K562 (cell line): ENCODE results near the gene PPFIBP2. TPM values are rescaled to one million over a fixed set of nuclear protein-coding genes. Genes with fewer than 3 reads are reported as not detected.

Source experiments
- ATAC-seq: fragments of 200-7000 bp; cut with Tn5 transposase; 3 replicates; pipeline ENCODE4 v1.9.1; 2020; ENCODE audit warnings: moderate library complexity
- BruUV-seq: library from RNA; stranded (reverse); fragments of 400-500 nt; replicated peaks from 2 replicates; lab custom pipeline; 2021; lab: Mats Ljungman, UMichigan
- CTCF ChIA-PET: fragments of 300-600 bp; formaldehyde crosslinking; extraction: SDS; loops from one replicate; lab custom pipeline; 2021; ENCODE audit warnings: low intra/inter-chr PET ratio; lab: Yijun Ruan, JAX
- POLR2A ChIA-PET: fragments of 300-600, 350-650 bp; sonication (Branson Sonifier 250); formaldehyde crosslinking; extraction: SDS; loops from one replicate; lab custom pipeline; 2021; ENCODE audit warnings: antibody characterized with exemption, inconsistent platforms; lab: Yijun Ruan, JAX
- DNase-seq, 4 experiments: peaks; one replicate each; pipeline versions ENCODE4 v3.0.0 to v3.0.0-alpha.2; 2011 to 2018; ENCODE audit warnings: low spot score in 3 of 4, mixed read lengths in 3 of 4; ENCODE audit errors: extremely low read depth in 1 of 4
- FAIRE-seq: peaks from 2 replicates; lab custom pipeline; 2011; peaks lifted over from hg19 to GRCh38; lab: Jason Lieb, UNC
- H2AFZ ChIP-seq: 2 replicates; pipeline ENCODE4 v1.6.0; 2011; ENCODE audit warnings: low read depth, low read length, control low read depth, inconsistent platforms
- H3K27ac ChIP-seq: fragments of 200-600 bp; 3 replicates; pipeline ENCODE4 v1.8.0; 2011; ENCODE audit warnings: low read depth, mild to moderate bottlenecking, control low read depth, inconsistent platforms, low read length, moderate library complexity, mixed read lengths; ENCODE audit errors: extremely low read depth
- H3K27me3 ChIP-seq, 2 experiments: fragments of 300-600 bp in 1 of 2; 2 replicates in 1 of 2; 3 replicates in 1 of 2; pipeline versions ENCODE4 v1.6.0 to v1.8.0; 2011; ENCODE audit warnings: inconsistent platforms in 2 of 2, low read length in 2 of 2, mild to moderate bottlenecking in 1 of 2, mixed read lengths in 1 of 2, moderate library complexity in 1 of 2; ENCODE audit not compliant: control insufficient read depth in 2 of 2, insufficient read depth in 2 of 2
- H3K36me3 ChIP-seq: fragments of 300-600 bp; 3 replicates; pipeline ENCODE4 v1.8.0; 2011; ENCODE audit warnings: mild to moderate bottlenecking, low read length, inconsistent platforms; ENCODE audit not compliant: control insufficient read depth, insufficient read depth
- H3K4me1 ChIP-seq, 2 experiments: fragments of 200-600 bp in 1 of 2; replicated peaks in 1 of 2; 2 replicates in 1 of 2; 3 replicates in 1 of 2; pipeline versions ENCODE4 v1.5.1 to v1.8.0; 2011; ENCODE audit warnings: inconsistent platforms in 2 of 2, low read length in 2 of 2, mild to moderate bottlenecking in 1 of 2, mixed read lengths in 1 of 2, moderate library complexity in 1 of 2; ENCODE audit not compliant: control insufficient read depth in 2 of 2, insufficient read depth in 2 of 2
- H3K4me2 ChIP-seq: 2 replicates; pipeline ENCODE4 v1.6.1; 2011; ENCODE audit warnings: low read length, control low read depth, inconsistent platforms, mixed read lengths; ENCODE audit not compliant: insufficient read depth
- H3K4me3 ChIP-seq: fragments of 200-600 bp; sonication (generic), shearing (Covaris generic); 2 replicates; pipeline ENCODE4 v1.5.1; 2016; ENCODE audit warnings: control low read depth, inconsistent platforms
- H3K79me2 ChIP-seq: fragments of 200-600 bp; 3 replicates; pipeline ENCODE4 v1.8.0; 2011; ENCODE audit warnings: low read length, inconsistent platforms; ENCODE audit not compliant: control insufficient read depth, insufficient read depth
- H3K9ac ChIP-seq, 2 experiments: 2 replicates each; pipeline versions ENCODE4 v1.6.0 to v1.6.1; 2011; ENCODE audit warnings: low read depth in 2 of 2, low read length in 2 of 2, control low read depth in 1 of 2, inconsistent platforms in 1 of 2, mild to moderate bottlenecking in 1 of 2, mixed read lengths in 1 of 2; ENCODE audit not compliant: insufficient read depth in 1 of 2
- H3K9me1 ChIP-seq: one replicate; pipeline ENCODE4 v1.6.0; 2011; ENCODE audit warnings: inconsistent platforms, mild to moderate bottlenecking, low read length, moderate library complexity; ENCODE audit not compliant: control insufficient read depth, insufficient read depth
- H3K9me3 ChIP-seq: replicated peaks from 2 replicates; pipeline ENCODE4 v1.5.1; 2011; ENCODE audit warnings: low read depth, low read length, inconsistent platforms; ENCODE audit not compliant: control insufficient read depth, insufficient read depth
- H4K20me1 ChIP-seq: replicated peaks from 2 replicates; pipeline ENCODE4 v1.6.1; 2011; ENCODE audit warnings: low read length, inconsistent platforms, mixed read lengths; ENCODE audit not compliant: control insufficient read depth, insufficient read depth
- CC2D1A ChIP-seq: fragments of 450-650 bp; IDR thresholded peaks from 2 replicates; pipeline ENCODE4 v1.6.1; 2017; ENCODE audit warnings: mild to moderate bottlenecking
- CEBPB ChIP-seq: fragments of 450-650 bp; IDR thresholded peaks from 2 replicates; pipeline ENCODE4 v1.6.1; 2016; ENCODE audit warnings: missing genetic modification characterization, missing compliant biosample characterization
- CEBPG ChIP-seq, 3 experiments: fragments of 200-800 bp in 1 of 3; sonication (Bioruptor generic) in 1 of 3; sonication (generic) in 1 of 3; formaldehyde crosslinking in 1 of 3; IDR thresholded peaks in 2 of 3; conservative IDR thresholded peaks in 1 of 3; 2 replicates each; pipeline versions ENCODE4 v1.6.1 to v1.8.0; 2016 to 2022; ENCODE audit warnings: missing compliant biosample characterization in 2 of 3, missing genetic modification characterization in 2 of 3, mild to moderate bottlenecking in 1 of 3, missing genetic modification reagents in 1 of 3
- CTBP1 ChIP-seq: fragments of 450-650 bp; IDR thresholded peaks from 2 replicates; pipeline ENCODE4 v1.6.1; 2016; ENCODE audit warnings: borderline replicate concordance
- DIDO1 ChIP-seq: fragments of 450-650 bp; IDR thresholded peaks from 2 replicates; pipeline ENCODE4 v1.6.1; 2016; ENCODE audit warnings: low read depth, missing biosample characterization, missing genetic modification characterization
- E2F4 ChIP-seq: sonication (generic); formaldehyde crosslinking; IDR thresholded peaks from 2 replicates; pipeline ENCODE4 v1.8.0; 2022; ENCODE audit warnings: mild to moderate bottlenecking, low read depth, missing genetic modification reagents
- EP300 ChIP-seq: IDR thresholded peaks from 2 replicates; pipeline ENCODE4 v1.6.1; 2012; ENCODE audit warnings: low read length, improper control_type of control experiment
- FOXO4 ChIP-seq: fragments of 450-650 bp; formaldehyde crosslinking; IDR thresholded peaks from 2 replicates; pipeline ENCODE4 v1.4.0; 2020; ENCODE audit warnings: mild to moderate bottlenecking, moderate library complexity
- GATAD2A ChIP-seq: fragments of 450-650 bp; IDR thresholded peaks from 2 replicates; pipeline ENCODE4 v1.6.1; 2017
- HOMEZ ChIP-seq: fragments of 250-450 bp; sonication (Bioruptor Pico); IDR thresholded peaks from 2 replicates; pipeline ENCODE4 v1.4.0; 2020; ENCODE audit warnings: mild to moderate bottlenecking, moderate library complexity
- JUND ChIP-seq, 2 experiments: IDR thresholded peaks; 2 replicates in 1 of 2; 3 replicates in 1 of 2; pipeline ENCODE4 v1.6.1; 2011; ENCODE audit warnings: borderline replicate concordance in 2 of 2, low read depth in 2 of 2, low read length in 2 of 2, improper control_type of control experiment in 1 of 2, missing biosample characterization in 1 of 2, missing genetic modification characterization in 1 of 2, missing genetic modification reagents in 1 of 2
- MAFG ChIP-seq: fragments of 450-650 bp; conservative IDR thresholded peaks from 2 replicates; pipeline ENCODE4 v1.6.1; 2016; ENCODE audit warnings: missing genetic modification characterization, missing compliant biosample characterization
- MTF1 ChIP-seq: fragments of 250-450 bp; sonication (Bioruptor Pico); IDR thresholded peaks from 2 replicates; pipeline ENCODE4 v1.9.0; 2021; ENCODE audit warnings: moderate library complexity, mild to moderate bottlenecking, inconsistent platforms, borderline replicate concordance
- RB1 ChIP-seq: fragments of 450-650 bp; IDR thresholded peaks from 2 replicates; pipeline ENCODE4 v1.6.1; 2017; ENCODE audit warnings: low read depth, mild to moderate bottlenecking
- SAFB ChIP-seq: fragments of 200-400 bp; formaldehyde crosslinking; IDR thresholded peaks from 2 replicates; pipeline ENCODE4 v1.6.1; 2017; ENCODE audit warnings: low read depth, low read length, borderline replicate concordance
- SETDB1 ChIP-seq: IDR thresholded peaks from one replicate; pipeline ENCODE4 v1.6.1; 2012; ENCODE audit warnings: low read length, control low read depth, inconsistent platforms
- SRSF3 ChIP-seq: fragments of 200-400 bp; formaldehyde crosslinking; IDR thresholded peaks from 2 replicates; pipeline ENCODE4 v1.6.1; 2016; ENCODE audit warnings: mild to moderate bottlenecking, low read length, moderate library complexity; ENCODE audit not compliant: insufficient read depth
- SUPT5H ChIP-seq: fragments of 450-650 bp; IDR thresholded peaks from 2 replicates; pipeline ENCODE4 v1.6.1; 2016
- ZNF707 ChIP-seq: fragments of 250-450 bp; sonication (Bioruptor Pico); conservative IDR thresholded peaks from 2 replicates; pipeline ENCODE4 v1.8.0; 2022; ENCODE audit warnings: inconsistent platforms, mild to moderate bottlenecking, moderate library complexity
- WGBS: fragments of 100-300 bp; shearing (Covaris generic); methylation state at CpG from one replicate; pipeline ENCODE4 v1.1.6; 2016; ENCODE audit warnings: low coverage, mixed read lengths; ENCODE audit not compliant: insufficient coverage; ENCODE audit errors: missing lambda C conversion rate; 5-methylcytosine and 5-hydroxymethylcytosine counted together
- in situ Hi-C: fragments of 300-500 bp; cut with MboI; formaldehyde crosslinking; loops from 4 replicates; pipeline ENCODE4 v1.15.0; 2018; ENCODE audit warnings: inconsistent platforms, mixed read lengths
- intact Hi-C: fragments of 100-400 bp; cut with micrococcal nuclease; formaldehyde crosslinking; loops from 2 replicates; pipeline ENCODE4 v1.14.2; 2022
- polyA plus RNA-seq, 8 experiments: library from polyadenylated mRNA; depleted of rRNA in 4 of 8; stranded (reverse) in 5 of 8; unstranded in 3 of 8; fragments of >200 nt; fragmentation: Nextera tagmentation in 2 of 8; fragmentation: Illumina TruSeq in 1 of 8; extraction: Ambion mirVana in 2 of 8; extraction: Trizol in 1 of 8; gene quantifications; 2 replicates each; pipeline versions ENCODE4 v1.2.1 to v1.2.3, GENCODE V29; 2011 to 2014; ENCODE audit warnings: inconsistent platforms in 1 of 8, missing spikeins in 1 of 8
- total RNA-seq, 7 experiments: library from RNA; depleted of rRNA in 6 of 7; stranded (reverse); fragments of >200 nt in 6 of 7; fragmentation: Illumina TruSeq in 2 of 7; extraction: Trizol in 2 of 7; gene quantifications; 2 replicates each; pipeline versions ENCODE4 v1.2.1 to v1.2.3, GENCODE V29; 2011 to 2021; ENCODE audit warnings: low replicate concordance in 1 of 7
- TF ChIP-seq, protein P1 (sequence below): sonication (generic); formaldehyde crosslinking; IDR thresholded peaks from 2 replicates; pipeline ENCODE4 v1.5.0; 2020; ENCODE audit warnings: missing genetic modification reagents

Gene PPFIBP2
- total and polyA plus RNA-seq, 9 of the 15 experiments (the other 6 are each of a cell fraction or from before 2014, with no cell fraction given), result 0.18 to 3.4 (median 1.2) TPM

DNA sequence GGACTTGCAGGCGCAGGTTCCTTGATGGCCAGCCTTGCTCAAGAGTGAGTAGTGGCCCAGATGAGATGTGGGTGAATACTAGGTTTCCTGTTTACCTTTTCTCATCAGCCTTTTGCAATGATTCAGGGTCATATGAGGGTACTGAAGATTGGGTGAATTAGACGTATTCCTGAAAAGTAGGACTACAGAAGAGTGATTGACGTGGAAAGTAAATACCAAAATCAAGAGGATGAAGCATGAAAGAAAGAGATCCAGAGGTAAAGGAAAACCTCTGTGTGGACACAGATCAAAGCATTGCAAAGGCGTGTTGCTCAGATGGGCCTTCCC, 99.6 kb downstream of the PPFIBP2 start:
- H4K20me1 ChIP-seq, result no peaks in the 10 kb centered on the region
- H3K4me1 ChIP-seq, result no peaks in the 10 kb centered on the region; a peak in 1 of 5 replicates
- intact Hi-C loops (no loop called here), in situ Hi-C loops (no loop called here)
- H3K27ac ChIP-seq, result no peak overlapping the region
- FAIRE-seq, result no peak
- DNase-seq, result no peak
- H3K27me3 ChIP-seq, result no peaks in the 10 kb centered on the region; a peak in 1 of 5 replicates
- BruUV-seq, result no TSS peak
- no peaks in the 10 kb centered on the region for H3K36me3 ChIP-seq
- POLR2A ChIA-PET, result no interaction called here
- no peak for ATAC-seq
- CTCF ChIA-PET, result no interaction called here
- no peak overlapping the region for H2AFZ ChIP-seq
- no peak for TF ChIP-seq MAFG (tag)
- TF ChIP-seq E2F4, result no peak
- no peak for TF ChIP-seq ZNF707 (CRISPR knock-in tag)
- no peak for TF ChIP-seq GATAD2A
- no peak for TF ChIP-seq HOMEZ (CRISPR knock-in tag)
- no peak for TF ChIP-seq MTF1 (CRISPR knock-in tag)
- no peak for TF ChIP-seq FOXO4
- no peak for TF ChIP-seq SRSF3
- no peak for TF ChIP-seq SETDB1
- TF ChIP-seq CEBPB (tag), result no peak
- no peak for TF ChIP-seq CEBPG (CRISPR knock-in tag; IDR thresholded peaks at IDR 0.05)
- TF ChIP-seq CEBPG (tag; conservative IDR thresholded peaks at IDR 0.05 in 1 of 2, IDR thresholded peaks at IDR 0.05 in 1 of 2), result no peak
- no peak for TF ChIP-seq DIDO1 (tag)
- TF ChIP-seq JUND (IDR thresholded peaks at IDR 0.05; ENCODE audit: borderline replicate concordance, low read depth, low read length), result no peak
- no peak for TF ChIP-seq JUND (tag; IDR thresholded peaks at IDR 0.05; ENCODE audit: borderline replicate concordance, low read depth, low read length)
- TF ChIP-seq EP300, result no peak
- no peak for TF ChIP-seq CC2D1A
- no peak for TF ChIP-seq CTBP1
- TF ChIP-seq, protein P1, sequence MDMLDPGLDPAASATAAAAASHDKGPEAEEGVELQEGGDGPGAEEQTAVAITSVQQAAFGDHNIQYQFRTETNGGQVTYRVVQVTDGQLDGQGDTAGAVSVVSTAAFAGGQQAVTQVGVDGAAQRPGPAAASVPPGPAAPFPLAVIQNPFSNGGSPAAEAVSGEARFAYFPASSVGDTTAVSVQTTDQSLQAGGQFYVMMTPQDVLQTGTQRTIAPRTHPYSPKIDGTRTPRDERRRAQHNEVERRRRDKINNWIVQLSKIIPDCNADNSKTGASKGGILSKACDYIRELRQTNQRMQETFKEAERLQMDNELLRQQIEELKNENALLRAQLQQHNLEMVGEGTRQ (CRISPR knock-in tag), result no peak
- no peak for TF ChIP-seq RB1
- TF ChIP-seq SAFB, result no peak
- no peak for TF ChIP-seq SUPT5H
- H3K9ac ChIP-seq, result no peak overlapping the region
- no peak overlapping the region for H3K4me2 ChIP-seq
- H3K9me1 ChIP-seq, result no peaks in the 10 kb centered on the region
- H3K4me3 ChIP-seq, result no peak overlapping the region
- 4% methylated on average over 4 of the region's 4 CpGs for WGBS
- H3K9me3 ChIP-seq, result no peaks in the 10 kb centered on the region
- H3K79me2 ChIP-seq, result no peaks in the 10 kb centered on the region
